ENCODE results near the gene KLK13. TPM values are rescaled to one million over a fixed set of nuclear protein-coding genes. Genes with fewer than 3 reads are reported as not detected.

Gene KLK13
- total and polyA plus RNA-seq, 2 of the 8 experiments (the other 6 are each of a cell fraction or from before 2014, with no cell fraction given) = 4.2 to 4.5 TPM

DNA sequence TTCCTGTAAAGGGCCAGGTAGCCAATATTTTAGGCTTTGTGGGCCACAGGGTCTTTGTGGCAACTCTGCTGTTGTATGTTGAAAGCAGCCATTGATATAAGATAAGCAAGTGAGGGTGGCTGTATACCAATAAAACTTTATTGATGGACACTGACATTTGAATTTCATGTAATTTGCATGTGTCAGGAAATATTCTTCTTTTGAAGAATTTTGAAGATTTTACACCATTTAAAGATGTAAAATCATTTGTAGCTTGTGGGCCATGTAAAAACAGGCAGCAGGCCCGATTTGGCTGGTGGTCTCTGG, 45.7 kb upstream of the KLK13 start:
- no peak overlapping the region for H3K9ac ChIP-seq (replicated peaks in 1 of 4; ENCODE audit: extremely low read depth in 1 of 4, low read depth in 3 of 4, low read length in 3 of 4)
- H3K4ac ChIP-seq (replicated peaks; ENCODE audit: insufficient read length, low read depth, low read length) = no peak overlapping the region
- no peak overlapping the region for H2BK20ac ChIP-seq (ENCODE audit: low read length)
- H3K23me2 ChIP-seq (ENCODE audit: low read depth, low read length) = peaks cover 11% of the 10 kb centered on the region
- H4K5ac ChIP-seq (ENCODE audit: insufficient read length, low read depth, low read length) = no peak overlapping the region
- H3K4me2 ChIP-seq (ENCODE audit: insufficient read depth in 1 of 2, low read depth in 2 of 2, low read length in 2 of 2) = no peak overlapping the region
- H3K56ac ChIP-seq (replicated peaks; ENCODE audit: insufficient read length, low read depth, low read length) = no peak overlapping the region
- H3K4me1 ChIP-seq (replicated peaks in 1 of 4; ENCODE audit: control insufficient read depth in 3 of 4, insufficient read depth in 4 of 4, low read length in 3 of 4) = peaks cover 0 to 6% (median 0%) of the 10 kb centered on the region in 4 experiments; a peak in 3 of 7 replicates
- no peak for TF ChIP-seq EP300 (IDR thresholded peaks at IDR 0.05; ENCODE audit: borderline replicate concordance in 1 of 2, low read depth in 2 of 2, low read length in 2 of 2)
- no peak for TF ChIP-seq TEAD4 (IDR thresholded peaks at IDR 0.05; ENCODE audit: low read depth, low read length)
- no peak for TF ChIP-seq SIX5 (IDR thresholded peaks at IDR 0.05; ENCODE audit: low read depth, low read length)
- no peak for TF ChIP-seq CHD1 (IDR thresholded peaks at IDR 0.05; ENCODE audit: low read depth, low read length)
- no peak for TF ChIP-seq KDM5A (IDR thresholded peaks at IDR 0.05; ENCODE audit: low read length)
- TF ChIP-seq BCL11A (IDR thresholded peaks at IDR 0.05; ENCODE audit: low read depth in 2 of 2, low read length in 2 of 2) = no peak
- no peaks in the 10 kb centered on the region for H3K36me3 ChIP-seq (ENCODE audit: control insufficient read depth in 2 of 4, insufficient read depth in 4 of 4, low read length in 3 of 4)
- H3K4me3 ChIP-seq (ENCODE audit: extremely low read depth in 1 of 4, insufficient read depth in 2 of 4, low read depth in 3 of 4, low read length in 4 of 4) = no peak overlapping the region
- 56% methylated on average over 1 of the region's 1 CpG; no CpG with 5 or more reads in 1 of the 2 experiments for WGBS, 2 experiments (ENCODE audit: extremely low coverage in 1 of 2, insufficient coverage in 1 of 2, insufficient read length in 1 of 2, insufficient replicate concordance in 2 of 2, low coverage in 1 of 2, low lambda C conversion rate in 2 of 2, missing lambda C conversion rate in 1 of 2)
- peaks cover 4% of the 10 kb centered on the region for H3K79me1 ChIP-seq (ENCODE audit: low read depth, low read length)
- no peak overlapping the region for H2BK12ac ChIP-seq (ENCODE audit: low read depth, low read length)
- H2AFZ ChIP-seq (ENCODE audit: low read length) = no peak overlapping the region
- H3K27ac ChIP-seq (ENCODE audit: low read depth, low read length) = no peak overlapping the region
- H3K9me3 ChIP-seq (ENCODE audit: insufficient read depth in 2 of 2, low read depth in 1 of 2, low read length in 1 of 2) = no peaks in the 10 kb centered on the region
- no peak overlapping the region for H2BK15ac ChIP-seq (ENCODE audit: low read length)
- no peak for FAIRE-seq
- DNase-seq (ENCODE audit: low read depth in 1 of 2, low spot score in 2 of 2) = no peak
- peaks cover 2 to 6% of the 10 kb centered on the region in 2 experiments for H4K20me1 ChIP-seq (replicated peaks in 1 of 2; ENCODE audit: control insufficient read depth in 1 of 2, insufficient read depth in 2 of 2, low read length in 2 of 2)
- no peak overlapping the region for H2BK120ac ChIP-seq (replicated peaks; ENCODE audit: low read depth, low read length)
- H3K18ac ChIP-seq (ENCODE audit: extremely low read depth, low read length) = no peak overlapping the region
- peaks cover 0 to 13% (median 0%) of the 10 kb centered on the region in 4 experiments; a peak in 3 of 7 replicates for H3K27me3 ChIP-seq (replicated peaks in 1 of 4; ENCODE audit: control insufficient read depth in 3 of 4, extremely low read depth in 1 of 4, insufficient read depth in 3 of 4, low read length in 3 of 4)
- ChIA-PET CTCF (ENCODE audit: partially characterized antibody) (interaction anchor here (0.9 to 1.2 kb wide), 3 partner anchors 10 to 157 kb away, joined by 3 read pairs; no protein-coding TSS in a partner anchor), POLR2A (ENCODE audit: partially characterized antibody) (no interaction called here)
- no peak overlapping the region for H4K8ac ChIP-seq (ENCODE audit: extremely low read depth, insufficient read depth, low read length)
- no peak overlapping the region for H2BK5ac ChIP-seq (ENCODE audit: low read depth, low read length)
- no peak overlapping the region for H3K23ac ChIP-seq (ENCODE audit: insufficient read length)
- no peak overlapping the region for H2AK5ac ChIP-seq (ENCODE audit: low read depth, low read length)
- H3K79me2 ChIP-seq (ENCODE audit: control insufficient read depth in 1 of 2, insufficient read depth in 2 of 2, low read length in 2 of 2) = no peaks in the 10 kb centered on the region
- H3K14ac ChIP-seq (ENCODE audit: insufficient read length) = no peak overlapping the region
- H4K91ac ChIP-seq (replicated peaks; ENCODE audit: insufficient read length, low read length) = no peak overlapping the region
